Kidney epithelial cell (primary cell): Measurements from ENCODE around the gene GRID1. TPM values are rescaled to one million over a fixed set of nuclear protein-coding genes. Genes with fewer than 3 reads are reported as not detected.
"Not testable (repeated sequence)": the region's sequence is repeated elsewhere in the genome, so short reads cannot be mapped to it uniquely, and the experiment has no call there.

Experiments
- DNase-seq: peaks from one replicate; pipeline ENCODE4 v3.0.0-alpha.2; 2010; ENCODE audit warnings: low read depth
- H3K27me3 ChIP-seq: 2 replicates; pipeline ENCODE4 v1.6.0; 2011; ENCODE audit warnings: low read length; ENCODE audit not compliant: control insufficient read depth, insufficient read depth
- H3K36me3 ChIP-seq: 2 replicates; pipeline ENCODE4 v1.5.1; 2011; ENCODE audit warnings: low read length; ENCODE audit not compliant: control insufficient read depth, insufficient read depth
- H3K4me3 ChIP-seq: 2 replicates; pipeline ENCODE4 v1.5.1; 2011; ENCODE audit warnings: low read depth, mild to moderate bottlenecking, control low read depth, low read length
- total RNA-seq: library from RNA; depleted of rRNA; stranded (reverse); fragments of >200 nt; gene quantifications from 2 replicates; pipeline ENCODE4 v1.2.3, GENCODE V29; 2015
- TF ChIP-seq, protein P1 (sequence below): IDR thresholded peaks from 2 replicates; pipeline ENCODE4 v1.5.1; 2011; ENCODE audit warnings: mild to moderate bottlenecking, moderate library complexity, low read length, control low read depth, inconsistent platforms; ENCODE audit not compliant: insufficient read depth, poor library complexity, severe bottlenecking

GRID1 gene
- total RNA-seq, 1 donor from 2014 or later, result 0.33 TPM

DNA sequence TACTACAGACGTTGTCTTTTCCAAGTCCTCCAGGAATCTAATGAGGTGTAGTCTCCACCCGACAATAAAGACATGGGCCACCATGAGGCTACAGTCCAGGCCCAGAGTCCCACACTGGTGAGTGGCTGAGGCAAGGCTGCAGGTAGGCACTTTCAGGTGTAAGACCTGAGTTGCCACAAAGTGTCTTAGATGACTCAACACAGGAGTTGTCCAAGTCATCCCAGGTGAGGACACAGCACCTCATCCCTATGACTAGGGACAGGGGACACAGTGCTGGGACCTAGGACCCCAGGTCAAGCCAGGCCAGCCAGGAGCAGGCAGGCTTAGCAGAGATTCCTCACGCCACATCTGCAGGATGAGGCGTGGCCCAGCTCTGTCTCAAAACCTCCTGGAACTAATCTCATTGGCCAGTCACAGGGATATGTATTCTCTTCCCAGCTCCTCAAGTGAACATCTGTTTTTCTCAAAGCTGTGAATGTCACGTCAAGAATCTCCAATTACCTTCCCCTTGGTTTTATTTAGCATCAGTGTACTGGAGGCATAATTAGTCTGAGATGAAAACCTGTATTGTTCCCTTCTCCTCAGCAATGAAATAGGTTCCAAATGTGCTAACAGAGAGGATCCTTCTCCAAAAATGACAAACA is 254.6 kb downstream of the GRID1 start:
- no peak overlapping the region for H3K4me3 ChIP-seq
- DNase-seq, result no peak
- TF ChIP-seq, protein P1, sequence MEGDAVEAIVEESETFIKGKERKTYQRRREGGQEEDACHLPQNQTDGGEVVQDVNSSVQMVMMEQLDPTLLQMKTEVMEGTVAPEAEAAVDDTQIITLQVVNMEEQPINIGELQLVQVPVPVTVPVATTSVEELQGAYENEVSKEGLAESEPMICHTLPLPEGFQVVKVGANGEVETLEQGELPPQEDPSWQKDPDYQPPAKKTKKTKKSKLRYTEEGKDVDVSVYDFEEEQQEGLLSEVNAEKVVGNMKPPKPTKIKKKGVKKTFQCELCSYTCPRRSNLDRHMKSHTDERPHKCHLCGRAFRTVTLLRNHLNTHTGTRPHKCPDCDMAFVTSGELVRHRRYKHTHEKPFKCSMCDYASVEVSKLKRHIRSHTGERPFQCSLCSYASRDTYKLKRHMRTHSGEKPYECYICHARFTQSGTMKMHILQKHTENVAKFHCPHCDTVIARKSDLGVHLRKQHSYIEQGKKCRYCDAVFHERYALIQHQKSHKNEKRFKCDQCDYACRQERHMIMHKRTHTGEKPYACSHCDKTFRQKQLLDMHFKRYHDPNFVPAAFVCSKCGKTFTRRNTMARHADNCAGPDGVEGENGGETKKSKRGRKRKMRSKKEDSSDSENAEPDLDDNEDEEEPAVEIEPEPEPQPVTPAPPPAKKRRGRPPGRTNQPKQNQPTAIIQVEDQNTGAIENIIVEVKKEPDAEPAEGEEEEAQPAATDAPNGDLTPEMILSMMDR, result no peak
- H3K36me3 ChIP-seq, result no peaks in the 10 kb centered on the region
- H3K27me3 ChIP-seq, result no peaks in the 10 kb centered on the region

DNA sequence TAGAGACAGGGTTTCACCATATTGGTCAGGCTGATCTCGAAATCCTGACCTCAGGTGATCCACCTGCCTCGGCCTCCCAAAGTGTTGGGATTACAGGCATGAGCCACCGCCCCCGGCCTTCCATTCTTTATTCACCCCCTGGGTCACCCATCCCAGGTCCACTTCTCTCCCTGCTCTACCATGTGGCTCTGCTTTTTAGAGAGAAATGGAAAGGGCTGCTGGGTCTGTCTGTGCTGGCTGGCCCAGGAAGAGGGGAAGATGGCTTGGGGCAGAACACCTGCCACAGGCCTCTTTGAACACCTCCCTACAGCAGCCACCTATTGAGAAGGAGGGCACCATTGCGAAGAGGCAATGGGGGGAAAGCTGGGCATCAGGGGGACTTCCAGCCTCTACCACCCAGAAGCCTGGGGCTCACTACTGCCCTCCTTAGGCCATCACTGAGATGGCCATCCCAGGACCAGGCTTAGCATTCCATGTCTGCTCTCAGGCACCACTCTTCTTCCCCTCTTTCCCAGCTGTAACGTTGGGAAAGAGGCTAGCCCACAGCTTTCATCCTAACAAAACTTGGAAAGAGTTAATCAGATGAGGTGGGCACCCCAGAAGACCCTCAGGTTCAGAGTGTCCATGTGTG is 256.3 kb downstream of the GRID1 start:
- no peak for DNase-seq
- no peak overlapping the region for H3K4me3 ChIP-seq
- TF ChIP-seq, protein P1, result peak; percentile 13
- no peaks in the 10 kb centered on the region for H3K27me3 ChIP-seq
- H3K36me3 ChIP-seq, result no peaks in the 10 kb centered on the region

DNA sequence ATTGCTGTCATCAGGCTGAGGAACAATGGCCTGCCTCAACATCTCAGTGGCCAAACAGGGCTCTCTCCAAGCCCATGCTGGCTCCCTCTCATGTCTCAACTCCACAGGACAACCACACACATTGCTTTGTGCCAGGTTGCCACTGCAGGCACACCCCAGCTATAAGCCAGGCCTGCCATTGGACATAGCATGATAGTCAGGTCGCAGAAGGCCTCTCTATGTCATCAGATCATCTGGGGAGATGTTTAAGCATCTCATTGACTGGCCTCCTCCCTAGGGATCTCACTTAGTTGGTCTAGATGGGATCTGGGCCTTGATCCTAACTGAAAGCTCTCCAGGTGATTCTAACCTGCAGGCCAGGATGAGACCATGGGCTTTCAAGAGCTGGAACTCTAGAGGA is 257.2 kb downstream of the GRID1 start:
- no peak for DNase-seq
- TF ChIP-seq, protein P1, result no peak

DNA sequence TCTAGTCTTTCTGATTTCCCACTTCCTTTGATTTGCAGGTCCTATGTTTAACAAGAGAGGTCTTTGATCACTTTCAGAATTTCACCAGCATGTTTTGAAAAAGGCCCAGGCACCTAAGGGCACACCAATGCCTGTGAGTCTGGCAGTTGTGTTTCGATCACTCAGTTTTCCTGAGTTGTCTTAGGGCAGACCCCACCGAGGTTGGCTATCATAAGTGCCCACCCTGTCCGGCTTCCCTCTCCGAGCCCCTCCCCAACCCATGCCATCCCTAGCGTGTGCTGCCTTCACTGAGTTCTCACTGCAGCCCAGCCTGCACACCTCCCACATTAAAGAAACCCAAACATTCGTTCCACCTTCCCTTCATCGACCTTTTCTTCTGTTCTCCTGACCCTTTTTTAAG is 257.9 kb downstream of the GRID1 start:
- H3K4me3 ChIP-seq, result no peak overlapping the region
- H3K27me3 ChIP-seq, result no peaks in the 10 kb centered on the region
- H3K36me3 ChIP-seq, result no peaks in the 10 kb centered on the region
- no peak for DNase-seq
- TF ChIP-seq, protein P1, result no peak

More for the DNA sequence above, 257.2 kb downstream of the GRID1 start:
- H3K4me3 ChIP-seq, result no peak overlapping the region
- no peaks in the 10 kb centered on the region for H3K27me3 ChIP-seq
- H3K36me3 ChIP-seq, result no peaks in the 10 kb centered on the region

DNA sequence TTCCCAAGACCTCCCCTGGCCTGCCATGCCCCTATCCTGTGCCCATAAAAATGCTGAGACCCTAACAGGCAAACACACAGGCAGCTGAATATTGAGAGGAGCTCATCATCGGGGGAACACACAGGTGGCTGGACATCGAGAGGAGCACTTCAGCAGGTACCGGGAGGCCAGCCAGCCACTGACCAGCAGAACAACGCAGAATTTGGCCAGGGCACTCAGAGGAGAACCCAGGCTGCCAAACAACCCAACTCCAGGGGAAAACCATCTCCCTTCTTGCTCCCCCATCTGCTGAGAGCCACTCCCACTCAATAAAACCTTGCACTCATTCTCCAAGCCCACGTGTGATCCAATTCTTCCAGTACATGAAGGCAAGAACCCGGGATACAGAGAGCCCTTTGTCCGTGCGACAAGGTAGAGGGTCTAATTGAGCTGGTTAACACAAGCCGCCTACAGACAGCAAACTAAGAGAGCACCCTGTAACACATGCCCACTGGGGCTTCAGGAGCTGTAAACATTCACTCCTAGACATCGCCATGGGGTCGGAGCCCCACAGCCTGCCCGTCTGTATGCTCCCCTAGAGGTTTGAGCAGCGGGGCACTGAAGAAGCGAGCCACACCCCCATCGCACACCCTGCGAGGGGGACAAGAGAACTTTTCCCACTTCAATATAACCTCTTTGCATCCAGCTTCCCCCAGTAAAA is 258.8 kb downstream of the GRID1 start:
- not testable (repeated sequence) for H3K4me3 ChIP-seq, H3K27me3 ChIP-seq, DNase-seq, H3K36me3 ChIP-seq

DNA sequence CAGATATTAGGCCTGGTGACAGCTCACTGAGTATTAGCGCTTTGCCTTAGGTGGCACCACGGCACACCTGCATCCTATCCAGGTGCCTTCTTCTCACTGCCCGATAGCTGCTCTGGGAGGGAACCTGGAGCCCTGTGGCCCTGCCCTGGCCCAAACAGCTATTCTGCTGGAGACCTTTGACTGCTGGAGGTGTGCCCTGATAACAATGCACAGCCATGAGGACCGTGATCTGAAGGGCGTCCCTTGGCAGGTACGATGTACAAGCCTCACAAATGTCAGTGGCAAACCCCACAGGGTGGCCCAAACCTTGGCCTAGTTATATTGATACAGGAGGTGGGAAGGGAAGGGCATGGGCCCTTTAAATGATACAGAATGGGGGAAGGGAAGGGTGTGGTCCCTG is 259.5 kb downstream of the GRID1 start:
- H3K36me3 ChIP-seq, result no peaks in the 10 kb centered on the region
- no peaks in the 10 kb centered on the region for H3K27me3 ChIP-seq
- no peak for DNase-seq
- H3K4me3 ChIP-seq, result no peak overlapping the region
- TF ChIP-seq, protein P1, result no peak
